GM21825 (cell line): ENCODE measurements around the gene CHPT1.
"Not testable (repeated sequence)": the region's sequence is repeated elsewhere in the genome, so short reads cannot be mapped to it uniquely, and the experiment has no call there.

Experiments used
- ATAC-seq: cut with Tn5 transposase; IDR thresholded peaks from one replicate; pipeline ENCODE4 v1.9.1; 2021; ENCODE audit warnings: mild to moderate bottlenecking, moderate library complexity; ENCODE audit not compliant: unreplicated experiment

Gene CHPT1

GRCh38 chr12:101681627-101682026, 15.8 kb upstream of the CHPT1 start:
- ATAC-seq = not testable (repeated sequence)

GRCh38 chr12:101685092-101685491, 12.3 kb upstream of the CHPT1 start:
- ATAC-seq = no peak

- ATAC-seq = no peak
Measured at GRCh38 chr12:101686176-101686575, 11.3 kb upstream of the CHPT1 start.

- ATAC-seq = no peak
Measured at GRCh38 chr12:101690544-101691098, 6.8 kb upstream of the CHPT1 start.

GRCh38 chr12:101691503-101692096, 5.8 kb upstream of the CHPT1 start:
- no peak for ATAC-seq

GRCh38 chr12:101694297-101694848, 3.1 kb upstream of the CHPT1 start:
- no peak for ATAC-seq

GRCh38 chr12:101694986-101695385, 2.5 kb upstream of the CHPT1 start:
- no peak for ATAC-seq

- no peak for ATAC-seq
Measured at GRCh38 chr12:101695706-101696105, 1.7 kb upstream of the CHPT1 start.

- ATAC-seq = no peak
Measured at GRCh38 chr12:101696251-101697196, 916 bp upstream of the CHPT1 start.

GRCh38 chr12:101697930-101698799, 725 bp downstream of the CHPT1 start:
- ATAC-seq = peak; percentile 30

GRCh38 chr12:101698800-101699347, 1.4 kb downstream of the CHPT1 start:
- no peak for ATAC-seq

GRCh38 chr12:101700299-101700820, 2.9 kb downstream of the CHPT1 start:
- ATAC-seq = no peak

- ATAC-seq = no peak
Measured at GRCh38 chr12:101703487-101703886, 6.0 kb downstream of the CHPT1 start.

- no peak for ATAC-seq
Measured at GRCh38 chr12:101706403-101706802, 9.0 kb downstream of the CHPT1 start.

GRCh38 chr12:101707131-101707782, 9.8 kb downstream of the CHPT1 start:
- no peak for ATAC-seq

- no peak for ATAC-seq
Measured at GRCh38 chr12:101710288-101710687, 12.8 kb downstream of the CHPT1 start.

- ATAC-seq = no peak
Measured at GRCh38 chr12:101713059-101713682, 15.7 kb downstream of the CHPT1 start.

GRCh38 chr12:101713930-101714329, 16.5 kb downstream of the CHPT1 start:
- ATAC-seq = no peak

- ATAC-seq = no peak
Measured at GRCh38 chr12:101714877-101715444, 17.5 kb downstream of the CHPT1 start.
